WTC11 (cell line): ENCODE measurements around the gene TOB1. TPM values are rescaled to one million over a fixed set of nuclear protein-coding genes. Genes with fewer than 3 reads are reported as not detected.

Experiments
- ATAC-seq: fragments of 200-7000 bp; cut with Tn5 transposase; 2 replicates; pipeline ENCODE4 v1.10.0; 2021; ENCODE audit warnings: mild to moderate bottlenecking, moderate library complexity
- CTCF ChIA-PET: fragments of 300-600 bp; sonication (Branson Sonifier 250); formaldehyde crosslinking; loops from one replicate; lab custom pipeline; 2021; ENCODE audit warnings: antibody characterized with exemption; lab: Charles Lee
- POLR2A ChIA-PET: fragments of 350-600 bp; sonication (Branson Sonifier 250); formaldehyde crosslinking; loops from one replicate; lab custom pipeline; 2021; ENCODE audit warnings: antibody characterized with exemption; lab: Charles Lee
- DNase-seq: peaks from one replicate; pipeline ENCODE4 v3.0.0; 2021; ENCODE audit warnings: low spot score
- H3K27ac Mint-ChIP-seq: 2 replicates; pipeline ENCODE4 v1.8.0; 2021; ENCODE audit warnings: mixed read lengths
- H3K27me3 Mint-ChIP-seq: 2 replicates; pipeline ENCODE4 v1.8.0; 2021; ENCODE audit warnings: low read depth, mild to moderate bottlenecking, moderate library complexity, mixed read lengths
- H3K36me3 Mint-ChIP-seq: 2 replicates; pipeline ENCODE4 v1.8.0; 2021; ENCODE audit warnings: mixed read lengths
- H3K4me1 Mint-ChIP-seq: 2 replicates; pipeline ENCODE4 v1.8.0; 2022; ENCODE audit warnings: mixed read lengths
- H3K4me3 Mint-ChIP-seq: 2 replicates; pipeline ENCODE4 v1.8.0; 2021; ENCODE audit warnings: mild to moderate bottlenecking, moderate library complexity, mixed read lengths
- H3K9me3 Mint-ChIP-seq: 2 replicates; pipeline ENCODE4 v1.8.0; 2021; ENCODE audit warnings: mixed read lengths
- CREB1 ChIP-seq: sonication (generic); formaldehyde crosslinking; IDR thresholded peaks from 2 replicates; pipeline ENCODE4 v1.8.0; 2023; ENCODE audit warnings: mild to moderate bottlenecking, missing genetic modification reagents
- ESRRA ChIP-seq: sonication (generic); formaldehyde crosslinking; IDR thresholded peaks from 2 replicates; pipeline ENCODE4 v1.8.1; 2022; ENCODE audit warnings: mild to moderate bottlenecking, missing genetic modification reagents, borderline replicate concordance
- GABPB1 ChIP-seq: sonication (generic); formaldehyde crosslinking; IDR thresholded peaks from 2 replicates; pipeline ENCODE4 v1.8.1; 2023; ENCODE audit warnings: mild to moderate bottlenecking, missing genetic modification reagents
- JUN ChIP-seq: sonication (generic); formaldehyde crosslinking; IDR thresholded peaks from 2 replicates; pipeline ENCODE4 v1.8.0; 2023; ENCODE audit warnings: mild to moderate bottlenecking, missing genetic modification reagents
- MYBL2 ChIP-seq: sonication (generic); formaldehyde crosslinking; IDR thresholded peaks from 2 replicates; pipeline ENCODE4 v1.8.1; 2023; ENCODE audit warnings: mild to moderate bottlenecking, moderate library complexity, missing genetic modification reagents
- NR3C1 ChIP-seq: sonication (generic); formaldehyde crosslinking; conservative IDR thresholded peaks from 2 replicates; pipeline ENCODE4 v1.8.1; 2023; ENCODE audit warnings: low read depth, mild to moderate bottlenecking, missing genetic modification reagents
- RORB ChIP-seq: fragments of 250-450 bp; sonication (Bioruptor Pico); IDR thresholded peaks from 2 replicates; pipeline ENCODE4 v1.9.0; 2021; ENCODE audit warnings: mild to moderate bottlenecking
- SMAD3 ChIP-seq: sonication (generic); formaldehyde crosslinking; IDR thresholded peaks from 2 replicates; pipeline ENCODE4 v1.8.0; 2022; ENCODE audit warnings: missing genetic modification reagents, mild to moderate bottlenecking, borderline replicate concordance
- ZBTB21 ChIP-seq: sonication (generic); formaldehyde crosslinking; IDR thresholded peaks from 2 replicates; pipeline ENCODE4 v1.8.1; 2023; ENCODE audit warnings: mild to moderate bottlenecking, missing genetic modification reagents, borderline replicate concordance
- ZNF121 ChIP-seq: sonication (generic); formaldehyde crosslinking; IDR thresholded peaks from 2 replicates; pipeline ENCODE4 v1.8.0; 2023; ENCODE audit warnings: missing genetic modification reagents
- ZNF138 ChIP-seq: sonication (generic); formaldehyde crosslinking; conservative IDR thresholded peaks from 2 replicates; pipeline ENCODE4 v1.8.1; 2022; ENCODE audit warnings: mild to moderate bottlenecking, moderate library complexity, missing genetic modification reagents
- ZNF317 ChIP-seq: sonication (generic); formaldehyde crosslinking; IDR thresholded peaks from 2 replicates; pipeline ENCODE4 v1.8.1; 2023; ENCODE audit warnings: low read depth, mild to moderate bottlenecking, moderate library complexity, missing genetic modification reagents, borderline replicate concordance
- ZNF671 ChIP-seq: fragments of 250-450 bp; sonication (Bioruptor Pico); IDR thresholded peaks from 2 replicates; pipeline ENCODE4 v1.8.0; 2021; ENCODE audit warnings: mild to moderate bottlenecking
- total RNA-seq: library from RNA; stranded (reverse); gene quantifications from 3 replicates; pipeline ENCODE4 v1.2.3, GENCODE V29; 2021
- TF ChIP-seq, protein P1 (sequence below): sonication (generic); formaldehyde crosslinking; IDR thresholded peaks from 2 replicates; pipeline ENCODE4 v1.8.1; 2022; ENCODE audit warnings: low read depth, mild to moderate bottlenecking, moderate library complexity, missing genetic modification reagents, borderline replicate concordance
- TF ChIP-seq, protein P2 (sequence below): sonication (generic); formaldehyde crosslinking; IDR thresholded peaks from 2 replicates; pipeline ENCODE4 v1.8.1; 2023; ENCODE audit warnings: mild to moderate bottlenecking, missing genetic modification reagents
- TF ChIP-seq, protein P3 (sequence below): sonication (generic); formaldehyde crosslinking; conservative IDR thresholded peaks from 2 replicates; pipeline ENCODE4 v1.8.1; 2023; ENCODE audit warnings: mild to moderate bottlenecking, low read depth, missing genetic modification reagents, moderate library complexity
- TF ChIP-seq, protein P4 (sequence below): fragments of 250-450 bp; sonication (Bioruptor Pico); IDR thresholded peaks from 2 replicates; pipeline ENCODE4 v1.8.0; 2021; ENCODE audit warnings: mild to moderate bottlenecking
- TF ChIP-seq, protein P5 (sequence below): fragments of 250-450 bp; sonication (Bioruptor Pico); IDR thresholded peaks from 2 replicates; pipeline ENCODE4 v1.9.0; 2021; ENCODE audit warnings: mild to moderate bottlenecking

The TOB1 gene
- total RNA-seq, 1 experiment from 2014 or later = 36.0 TPM

DNA sequence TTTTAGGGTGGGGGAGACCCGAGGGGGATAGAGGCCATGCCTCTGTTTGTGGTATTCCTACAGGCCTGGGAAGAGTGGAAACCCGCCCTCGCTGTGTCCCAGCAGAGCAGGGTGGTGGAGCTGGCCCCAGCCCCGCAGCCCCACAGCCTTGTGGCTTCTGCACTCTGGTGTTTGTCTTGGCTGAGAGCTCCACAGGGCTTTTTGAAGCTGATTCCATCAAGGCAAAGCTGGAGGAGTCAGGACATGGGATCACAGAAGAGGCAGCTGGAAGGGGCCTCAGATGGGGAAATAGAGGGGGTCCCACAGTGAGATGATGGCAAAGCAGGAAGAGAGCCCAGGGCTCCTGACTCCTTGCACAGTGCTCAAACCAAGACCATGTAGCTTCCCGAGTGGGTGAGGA lies 35.8 kb downstream of the TOB1 start:
- H3K9me3 Mint-ChIP-seq = no peaks in the 10 kb centered on the region
- DNase-seq = no peak
- ChIA-PET CTCF (interaction anchor here (1.1 to 3.0 kb wide), 6 partner anchors 12 to 126 kb away, joined by 4 to 18 read pairs (median 10); no protein-coding TSS in a partner anchor), POLR2A (no interaction called here)
- TF ChIP-seq NR3C1 (no peak), RORB (CRISPR knock-in tag) (no peak), CREB1 (no peak), ZNF138 (no peak), GABPB1 (CRISPR knock-in tag) (no peak), ZNF317 (CRISPR knock-in tag) (no peak), JUN (CRISPR knock-in tag) (no peak), SMAD3 (CRISPR knock-in tag) (no peak), MYBL2 (CRISPR knock-in tag) (no peak), ZNF121 (CRISPR knock-in tag) (no peak), ZNF671 (CRISPR knock-in tag) (no peak), ESRRA (no peak), ZBTB21 (no peak)
- TF ChIP-seq, protein P1, sequence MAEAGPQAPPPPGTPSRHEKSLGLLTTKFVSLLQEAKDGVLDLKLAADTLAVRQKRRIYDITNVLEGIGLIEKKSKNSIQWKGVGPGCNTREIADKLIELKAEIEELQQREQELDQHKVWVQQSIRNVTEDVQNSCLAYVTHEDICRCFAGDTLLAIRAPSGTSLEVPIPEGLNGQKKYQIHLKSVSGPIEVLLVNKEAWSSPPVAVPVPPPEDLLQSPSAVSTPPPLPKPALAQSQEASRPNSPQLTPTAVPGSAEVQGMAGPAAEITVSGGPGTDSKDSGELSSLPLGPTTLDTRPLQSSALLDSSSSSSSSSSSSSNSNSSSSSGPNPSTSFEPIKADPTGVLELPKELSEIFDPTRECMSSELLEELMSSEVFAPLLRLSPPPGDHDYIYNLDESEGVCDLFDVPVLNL = no peak
- TF ChIP-seq, protein P2, sequence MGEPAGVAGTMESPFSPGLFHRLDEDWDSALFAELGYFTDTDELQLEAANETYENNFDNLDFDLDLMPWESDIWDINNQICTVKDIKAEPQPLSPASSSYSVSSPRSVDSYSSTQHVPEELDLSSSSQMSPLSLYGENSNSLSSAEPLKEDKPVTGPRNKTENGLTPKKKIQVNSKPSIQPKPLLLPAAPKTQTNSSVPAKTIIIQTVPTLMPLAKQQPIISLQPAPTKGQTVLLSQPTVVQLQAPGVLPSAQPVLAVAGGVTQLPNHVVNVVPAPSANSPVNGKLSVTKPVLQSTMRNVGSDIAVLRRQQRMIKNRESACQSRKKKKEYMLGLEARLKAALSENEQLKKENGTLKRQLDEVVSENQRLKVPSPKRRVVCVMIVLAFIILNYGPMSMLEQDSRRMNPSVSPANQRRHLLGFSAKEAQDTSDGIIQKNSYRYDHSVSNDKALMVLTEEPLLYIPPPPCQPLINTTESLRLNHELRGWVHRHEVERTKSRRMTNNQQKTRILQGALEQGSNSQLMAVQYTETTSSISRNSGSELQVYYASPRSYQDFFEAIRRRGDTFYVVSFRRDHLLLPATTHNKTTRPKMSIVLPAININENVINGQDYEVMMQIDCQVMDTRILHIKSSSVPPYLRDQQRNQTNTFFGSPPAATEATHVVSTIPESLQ = no peak
- TF ChIP-seq, protein P3, sequence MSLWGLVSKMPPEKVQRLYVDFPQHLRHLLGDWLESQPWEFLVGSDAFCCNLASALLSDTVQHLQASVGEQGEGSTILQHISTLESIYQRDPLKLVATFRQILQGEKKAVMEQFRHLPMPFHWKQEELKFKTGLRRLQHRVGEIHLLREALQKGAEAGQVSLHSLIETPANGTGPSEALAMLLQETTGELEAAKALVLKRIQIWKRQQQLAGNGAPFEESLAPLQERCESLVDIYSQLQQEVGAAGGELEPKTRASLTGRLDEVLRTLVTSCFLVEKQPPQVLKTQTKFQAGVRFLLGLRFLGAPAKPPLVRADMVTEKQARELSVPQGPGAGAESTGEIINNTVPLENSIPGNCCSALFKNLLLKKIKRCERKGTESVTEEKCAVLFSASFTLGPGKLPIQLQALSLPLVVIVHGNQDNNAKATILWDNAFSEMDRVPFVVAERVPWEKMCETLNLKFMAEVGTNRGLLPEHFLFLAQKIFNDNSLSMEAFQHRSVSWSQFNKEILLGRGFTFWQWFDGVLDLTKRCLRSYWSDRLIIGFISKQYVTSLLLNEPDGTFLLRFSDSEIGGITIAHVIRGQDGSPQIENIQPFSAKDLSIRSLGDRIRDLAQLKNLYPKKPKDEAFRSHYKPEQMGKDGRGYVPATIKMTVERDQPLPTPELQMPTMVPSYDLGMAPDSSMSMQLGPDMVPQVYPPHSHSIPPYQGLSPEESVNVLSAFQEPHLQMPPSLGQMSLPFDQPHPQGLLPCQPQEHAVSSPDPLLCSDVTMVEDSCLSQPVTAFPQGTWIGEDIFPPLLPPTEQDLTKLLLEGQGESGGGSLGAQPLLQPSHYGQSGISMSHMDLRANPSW (CRISPR knock-in tag) = no peak
- TF ChIP-seq, protein P4, sequence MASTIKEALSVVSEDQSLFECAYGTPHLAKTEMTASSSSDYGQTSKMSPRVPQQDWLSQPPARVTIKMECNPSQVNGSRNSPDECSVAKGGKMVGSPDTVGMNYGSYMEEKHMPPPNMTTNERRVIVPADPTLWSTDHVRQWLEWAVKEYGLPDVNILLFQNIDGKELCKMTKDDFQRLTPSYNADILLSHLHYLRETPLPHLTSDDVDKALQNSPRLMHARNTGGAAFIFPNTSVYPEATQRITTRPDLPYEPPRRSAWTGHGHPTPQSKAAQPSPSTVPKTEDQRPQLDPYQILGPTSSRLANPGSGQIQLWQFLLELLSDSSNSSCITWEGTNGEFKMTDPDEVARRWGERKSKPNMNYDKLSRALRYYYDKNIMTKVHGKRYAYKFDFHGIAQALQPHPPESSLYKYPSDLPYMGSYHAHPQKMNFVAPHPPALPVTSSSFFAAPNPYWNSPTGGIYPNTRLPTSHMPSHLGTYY (CRISPR knock-in tag) = no peak
- TF ChIP-seq, protein P5, sequence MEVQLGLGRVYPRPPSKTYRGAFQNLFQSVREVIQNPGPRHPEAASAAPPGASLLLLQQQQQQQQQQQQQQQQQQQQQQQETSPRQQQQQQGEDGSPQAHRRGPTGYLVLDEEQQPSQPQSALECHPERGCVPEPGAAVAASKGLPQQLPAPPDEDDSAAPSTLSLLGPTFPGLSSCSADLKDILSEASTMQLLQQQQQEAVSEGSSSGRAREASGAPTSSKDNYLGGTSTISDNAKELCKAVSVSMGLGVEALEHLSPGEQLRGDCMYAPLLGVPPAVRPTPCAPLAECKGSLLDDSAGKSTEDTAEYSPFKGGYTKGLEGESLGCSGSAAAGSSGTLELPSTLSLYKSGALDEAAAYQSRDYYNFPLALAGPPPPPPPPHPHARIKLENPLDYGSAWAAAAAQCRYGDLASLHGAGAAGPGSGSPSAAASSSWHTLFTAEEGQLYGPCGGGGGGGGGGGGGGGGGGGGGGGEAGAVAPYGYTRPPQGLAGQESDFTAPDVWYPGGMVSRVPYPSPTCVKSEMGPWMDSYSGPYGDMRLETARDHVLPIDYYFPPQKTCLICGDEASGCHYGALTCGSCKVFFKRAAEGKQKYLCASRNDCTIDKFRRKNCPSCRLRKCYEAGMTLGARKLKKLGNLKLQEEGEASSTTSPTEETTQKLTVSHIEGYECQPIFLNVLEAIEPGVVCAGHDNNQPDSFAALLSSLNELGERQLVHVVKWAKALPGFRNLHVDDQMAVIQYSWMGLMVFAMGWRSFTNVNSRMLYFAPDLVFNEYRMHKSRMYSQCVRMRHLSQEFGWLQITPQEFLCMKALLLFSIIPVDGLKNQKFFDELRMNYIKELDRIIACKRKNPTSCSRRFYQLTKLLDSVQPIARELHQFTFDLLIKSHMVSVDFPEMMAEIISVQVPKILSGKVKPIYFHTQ = no peak
- H3K27ac Mint-ChIP-seq = no peak overlapping the region
- ATAC-seq = no peak
- no peaks in the 10 kb centered on the region for H3K36me3 Mint-ChIP-seq
- H3K4me3 Mint-ChIP-seq = no peak overlapping the region
- H3K27me3 Mint-ChIP-seq = no peaks in the 10 kb centered on the region
- peaks cover 56% of the 10 kb centered on the region for H3K4me1 Mint-ChIP-seq
